ENCODE data around the gene SMG6. TPM values are rescaled to one million over a fixed set of nuclear protein-coding genes. Genes with fewer than 3 reads are reported as not detected.

SMG6 gene
- total and polyA plus RNA-seq, 2 of the 13 experiments (the other 11 are each of a cell fraction or from before 2014, with no cell fraction given): 4.6 to 14.6 TPM

DNA sequence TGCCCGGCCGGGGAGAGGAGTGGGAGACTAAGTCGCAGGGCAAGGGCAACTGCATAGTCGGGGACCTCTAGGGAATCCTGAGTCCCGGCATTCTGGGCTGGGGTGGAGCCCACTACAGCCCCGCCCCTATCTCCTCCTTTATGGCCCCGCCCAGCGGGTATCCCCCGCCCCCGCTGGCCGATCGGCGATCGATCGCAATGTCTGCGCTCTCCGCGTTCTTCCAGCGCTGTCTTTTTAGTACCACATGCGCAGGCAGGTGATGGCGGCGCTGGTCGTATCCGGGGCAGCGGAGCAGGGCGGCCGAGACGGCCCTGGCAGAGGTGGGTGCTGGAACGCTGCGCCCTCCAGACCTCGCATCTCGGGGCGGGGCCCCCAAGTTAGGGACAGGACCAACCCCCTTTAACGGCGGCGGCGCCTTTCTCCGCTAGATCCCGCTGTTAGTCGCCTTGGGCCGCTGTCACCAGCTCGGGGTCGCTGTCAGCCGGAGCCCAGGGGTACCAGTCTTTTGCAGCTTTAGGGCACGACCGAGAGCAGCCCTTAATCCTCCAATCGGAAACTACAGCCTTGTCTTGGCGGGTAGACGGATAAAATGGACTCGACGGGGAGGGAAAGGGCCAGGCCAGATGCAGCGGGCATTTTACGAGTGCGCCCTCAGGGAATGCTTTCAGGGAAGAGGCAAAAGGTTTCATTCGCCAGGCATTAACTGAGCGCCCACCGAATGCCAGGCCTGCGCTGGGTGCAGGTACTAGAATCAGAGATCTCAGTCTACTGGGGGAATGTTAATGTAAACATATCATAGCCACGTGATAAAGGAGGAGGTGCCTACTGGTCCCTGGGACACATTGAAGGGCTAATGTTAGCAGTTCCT is 273.4 kb downstream of the SMG6 start, which contains the start of gene DPH1 (continued):
- TF ChIP-seq SATB2 (CRISPR knock-in tag; IDR thresholded peaks at IDR 0.05) (no peak), PREB (CRISPR knock-in tag; IDR thresholded peaks at IDR 0.05) (no peak), ZBTB42 (CRISPR knock-in tag; IDR thresholded peaks at IDR 0.05) (peak; percentile 90), GLI4 (CRISPR knock-in tag; IDR thresholded peaks at IDR 0.05; ENCODE audit: borderline replicate concordance) (peak; percentile 60; the same call in 1 of the 2 replicates), ZNF607 (CRISPR knock-in tag; IDR thresholded peaks at IDR 0.05; ENCODE audit: borderline replicate concordance) (peak; percentile 61; the same call in 1 of the 2 replicates), NCOA2 (CRISPR knock-in tag; IDR thresholded peaks at IDR 0.05) (peak; percentile 49; the same call in 1 of the 2 replicates), ZNF543 (CRISPR knock-in tag; IDR thresholded peaks at IDR 0.05) (no peak), ZNF563 (CRISPR knock-in tag; IDR thresholded peaks at IDR 0.05) (peak; percentile 44; the same call in 1 of the 2 replicates), ZNF652 (CRISPR knock-in tag; IDR thresholded peaks at IDR 0.05; ENCODE audit: borderline replicate concordance, low read depth) (peak; percentile 4; the same call in 1 of the 2 replicates), ZNF496 (CRISPR knock-in tag; IDR thresholded peaks at IDR 0.05; ENCODE audit: insufficient replicate concordance) (no peak), ZNF646 (CRISPR knock-in tag; IDR thresholded peaks at IDR 0.05) (no peak), MXD4 (CRISPR knock-in tag; IDR thresholded peaks at IDR 0.05) (peak; percentile 99), ZNF501 (CRISPR knock-in tag; IDR thresholded peaks at IDR 0.05) (peak; percentile 94), ZMAT5 (CRISPR knock-in tag; IDR thresholded peaks at IDR 0.05; ENCODE audit: borderline replicate concordance, low read depth) (no peak), PBX2 (CRISPR knock-in tag; IDR thresholded peaks at IDR 0.05) (no peak)
- TF ChIP-seq, protein P1, sequence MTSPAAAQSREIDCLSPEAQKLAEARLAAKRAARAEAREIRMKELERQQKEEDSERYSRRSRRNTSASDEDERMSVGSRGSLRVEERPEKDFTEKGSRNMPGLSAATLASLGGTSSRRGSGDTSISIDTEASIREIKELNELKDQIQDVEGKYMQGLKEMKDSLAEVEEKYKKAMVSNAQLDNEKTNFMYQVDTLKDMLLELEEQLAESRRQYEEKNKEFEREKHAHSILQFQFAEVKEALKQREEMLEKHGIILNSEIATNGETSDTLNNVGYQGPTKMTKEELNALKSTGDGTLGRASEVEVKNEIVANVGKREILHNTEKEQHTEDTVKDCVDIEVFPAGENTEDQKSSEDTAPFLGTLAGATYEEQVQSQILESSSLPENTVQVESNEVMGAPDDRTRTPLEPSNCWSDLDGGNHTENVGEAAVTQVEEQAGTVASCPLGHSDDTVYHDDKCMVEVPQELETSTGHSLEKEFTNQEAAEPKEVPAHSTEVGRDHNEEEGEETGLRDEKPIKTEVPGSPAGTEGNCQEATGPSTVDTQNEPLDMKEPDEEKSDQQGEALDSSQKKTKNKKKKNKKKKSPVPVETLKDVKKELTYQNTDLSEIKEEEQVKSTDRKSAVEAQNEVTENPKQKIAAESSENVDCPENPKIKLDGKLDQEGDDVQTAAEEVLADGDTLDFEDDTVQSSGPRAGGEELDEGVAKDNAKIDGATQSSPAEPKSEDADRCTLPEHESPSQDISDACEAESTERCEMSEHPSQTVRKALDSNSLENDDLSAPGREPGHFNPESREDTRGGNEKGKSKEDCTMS (CRISPR knock-in tag; conservative IDR thresholded peaks at IDR 0.05): 0 out of 2 replicates have a peak, but pooled peaks have one; percentile 59

All from HepG2 (cell line).